HG03139 (cell line): ENCODE data around the gene TBC1D10A.

Experiments
- ATAC-seq: cut with Tn5 transposase; IDR thresholded peaks from one replicate; pipeline ENCODE4 v1.9.1; 2021; ENCODE audit not compliant: unreplicated experiment

The TBC1D10A gene

DNA sequence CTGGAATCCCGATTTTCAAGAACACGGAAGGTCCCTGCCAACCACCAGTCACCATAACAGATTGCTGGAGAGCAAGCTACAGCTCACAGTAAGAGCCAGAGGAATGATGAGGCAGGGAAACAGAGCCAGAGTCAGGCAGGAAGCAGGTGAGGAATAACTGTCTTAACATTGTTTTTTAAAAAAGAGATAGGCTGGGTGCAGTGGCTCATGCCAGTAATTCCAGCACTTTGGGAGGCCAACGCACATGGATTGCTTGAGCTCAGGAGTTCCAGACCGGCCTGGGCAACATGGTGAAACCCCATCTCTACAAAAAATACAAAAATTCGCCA, 24.0 kb downstream of the TBC1D10A start:
- ATAC-seq = no peak

- ATAC-seq = no peak
These were observed 24.5 kb downstream of the TBC1D10A start for GRCh38 chr22:30301995-30302809.

- ATAC-seq = no peak
These were observed 27.4 kb downstream of the TBC1D10A start for GRCh38 chr22:30299322-30299721.

GRCh38 chr22:30297991-30298701, 28.6 kb downstream of the TBC1D10A start:
- no peak for ATAC-seq

DNA sequence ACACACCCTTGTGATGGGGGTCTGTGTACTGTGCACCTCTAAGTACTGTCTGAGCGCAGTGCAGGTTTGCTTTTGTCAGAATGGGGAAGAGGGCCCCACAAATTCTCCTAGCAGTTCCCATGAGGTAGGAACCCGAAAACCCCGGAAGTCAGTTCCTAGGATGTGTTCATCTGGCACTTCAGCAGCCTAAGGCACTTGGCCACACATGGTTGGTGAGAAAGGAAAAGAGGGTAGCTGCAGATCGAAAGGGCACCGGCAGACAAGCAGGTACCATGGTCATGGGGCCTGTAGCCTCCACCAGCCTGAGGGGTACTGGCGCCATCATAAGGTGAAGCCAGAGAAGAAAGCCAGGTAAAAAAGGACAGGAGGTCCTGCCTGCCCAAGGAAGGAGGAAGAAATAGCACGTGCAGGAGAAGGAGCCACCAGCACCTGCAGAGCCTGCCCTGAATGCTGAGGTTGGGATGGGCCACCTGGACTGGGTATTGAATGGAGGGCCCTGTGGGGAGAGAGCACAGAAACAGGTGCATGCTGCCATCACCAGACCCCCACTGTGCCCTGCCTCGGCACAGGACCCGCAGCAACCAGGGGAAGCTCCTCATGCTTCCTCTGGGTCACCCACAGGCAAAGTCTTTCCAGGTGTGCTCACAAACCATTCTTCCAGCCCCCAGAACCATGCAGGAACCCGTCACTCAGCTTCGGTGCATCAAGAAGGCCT, 29.3 kb downstream of the TBC1D10A start:
- no peak for ATAC-seq

DNA sequence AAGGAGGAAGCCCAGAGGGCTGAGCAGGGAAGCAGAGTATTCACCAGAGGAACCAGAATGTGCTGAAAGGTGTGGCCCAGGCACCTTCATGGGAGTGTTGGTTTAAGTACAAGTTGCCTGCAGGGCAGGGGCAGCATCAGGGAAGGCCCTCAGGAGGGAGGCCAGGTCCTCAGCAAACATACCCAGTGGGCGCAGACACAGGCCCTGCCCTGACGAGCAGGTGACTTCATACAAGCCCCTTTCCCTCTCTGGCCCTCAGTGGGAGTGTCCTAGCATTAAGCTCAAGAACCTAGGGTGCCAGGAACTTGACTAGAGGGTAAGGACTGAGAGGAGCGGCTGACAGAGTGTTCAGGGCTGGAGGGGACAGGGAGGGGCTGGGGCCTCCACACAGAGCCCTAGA, 29.9 kb downstream of the TBC1D10A start:
- ATAC-seq = no peak

- ATAC-seq = no peak
These were observed 30.4 kb downstream of the TBC1D10A start for GRCh38 chr22:30296324-30296723.

DNA sequence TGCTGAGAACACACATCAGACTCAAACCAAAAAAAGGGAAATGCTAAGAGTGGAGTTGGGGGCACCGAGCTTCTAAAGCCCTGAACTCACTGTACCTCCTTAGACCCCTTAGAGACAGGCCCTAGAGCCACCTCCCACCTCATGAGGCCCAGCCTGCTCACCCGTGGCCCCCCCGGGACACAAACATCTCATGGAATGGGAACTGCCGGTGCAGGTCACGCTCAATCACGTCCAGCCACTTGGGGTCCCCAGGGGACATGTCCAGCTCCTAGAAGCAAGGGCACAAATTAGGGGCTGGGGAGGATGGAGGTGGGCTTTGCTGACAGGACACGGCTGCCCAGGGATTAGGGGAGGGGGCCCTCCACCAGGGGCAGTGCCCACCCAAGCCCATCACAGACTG, 31.2 kb downstream of the TBC1D10A start:
- no peak for ATAC-seq

GRCh38 chr22:30294830-30295229, 31.9 kb downstream of the TBC1D10A start:
- ATAC-seq = no peak

GRCh38 chr22:30294066-30294465, 32.7 kb downstream of the TBC1D10A start:
- ATAC-seq = no peak

- ATAC-seq = no peak
These were observed 33.7 kb downstream of the TBC1D10A start for GRCh38 chr22:30293026-30293425.

DNA sequence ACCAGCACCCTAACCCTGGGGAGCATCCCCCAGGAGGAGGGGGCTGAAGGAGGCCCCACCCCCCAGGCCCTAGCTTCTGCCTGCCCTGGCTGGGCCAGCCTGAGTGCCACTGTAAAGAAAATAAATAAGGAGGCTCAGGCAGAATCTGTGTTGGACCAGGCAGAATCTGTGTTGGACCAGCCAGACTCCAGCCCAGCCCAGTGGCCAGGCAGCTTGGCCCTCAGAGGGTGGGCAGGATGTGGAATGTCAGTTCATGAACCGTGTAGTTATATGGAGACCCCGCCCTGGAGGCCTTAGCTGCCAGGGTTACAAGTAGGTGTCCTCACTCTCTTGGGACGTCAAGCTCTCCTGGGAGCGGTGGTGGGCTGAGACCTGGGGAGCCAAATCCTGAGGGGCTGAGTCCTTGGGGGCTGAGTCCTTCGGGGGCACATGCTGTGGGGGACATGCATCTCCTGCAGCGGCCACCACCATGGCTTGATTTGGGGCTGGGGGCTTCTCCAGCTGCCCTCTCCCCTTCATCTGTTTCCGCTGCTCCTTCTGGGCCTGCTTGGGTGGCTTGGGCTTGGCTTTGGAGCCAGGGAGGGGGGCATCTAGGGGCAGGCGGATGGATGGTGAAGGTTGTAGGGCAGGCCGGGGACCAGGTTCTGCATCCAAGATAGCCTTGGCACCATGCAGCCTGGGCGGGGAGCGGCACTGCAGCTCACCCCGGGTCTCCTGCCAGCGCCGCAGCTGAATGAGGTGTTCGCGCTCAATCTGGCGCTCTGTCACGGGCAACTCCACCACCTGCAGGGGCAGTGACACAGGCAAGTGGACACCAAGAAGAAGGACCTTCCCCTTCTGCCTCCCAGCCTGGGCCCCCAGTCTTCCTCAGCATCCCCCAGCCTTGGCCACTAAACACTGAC, 34.4 kb downstream of the TBC1D10A start:
- ATAC-seq = no peak

GRCh38 chr22:30291058-30291892, 35.5 kb downstream of the TBC1D10A start:
- no peak for ATAC-seq

GRCh38 chr22:30290342-30291057, 36.2 kb downstream of the TBC1D10A start:
- no peak for ATAC-seq

- peak; percentile 2 for ATAC-seq
These were observed 36.8 kb downstream of the TBC1D10A start for GRCh38 chr22:30289980-30290313.

DNA sequence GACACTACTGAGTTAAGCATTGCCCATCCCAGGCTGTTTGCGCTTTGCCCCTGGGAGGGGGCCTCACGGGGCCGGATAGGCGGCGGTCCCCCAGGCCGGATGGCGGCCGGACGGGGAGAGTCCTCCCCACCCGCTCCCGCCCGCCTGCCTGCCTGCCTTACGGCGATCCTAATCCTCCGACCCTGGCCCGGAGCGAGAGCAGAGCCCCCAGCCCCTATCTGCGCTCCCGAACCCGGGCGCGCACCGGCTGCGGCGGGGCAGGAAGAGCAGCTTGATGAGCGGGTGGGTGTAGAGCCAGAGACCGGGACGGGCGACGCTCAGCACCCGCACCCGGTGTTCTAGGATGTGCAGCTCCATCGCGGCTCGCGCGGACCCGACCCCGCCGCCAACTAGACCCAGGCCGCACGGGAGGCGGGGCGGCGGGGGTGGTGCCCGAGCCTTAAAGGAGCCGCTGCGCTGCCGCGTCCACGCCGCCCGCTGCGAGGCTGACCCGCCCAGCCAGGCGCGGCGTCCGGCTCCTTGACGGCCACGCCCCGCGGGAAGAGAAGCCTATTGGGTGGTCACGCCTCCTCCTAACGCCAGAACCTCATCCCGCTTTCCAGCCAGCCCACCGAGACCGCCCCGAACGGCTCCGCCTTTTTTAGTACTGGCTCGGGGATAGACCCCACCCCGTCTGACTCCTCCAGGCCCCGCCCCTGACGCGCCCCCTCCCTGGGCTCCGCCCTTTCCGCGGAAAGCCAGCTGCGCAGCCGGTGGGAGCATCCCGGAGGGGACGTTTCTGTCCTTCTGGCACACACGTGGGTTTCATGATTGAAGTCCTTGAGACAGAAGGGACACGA, 37.4 kb downstream of the TBC1D10A start, which contains the start of gene CASTOR1:
Gene CASTOR1, minus strand, starts transcription at position 365 of the 839 bp plus-strand sequence. Its CDS starts 8 bp downstream, at position 357.
- peak; percentile 47 for ATAC-seq

DNA sequence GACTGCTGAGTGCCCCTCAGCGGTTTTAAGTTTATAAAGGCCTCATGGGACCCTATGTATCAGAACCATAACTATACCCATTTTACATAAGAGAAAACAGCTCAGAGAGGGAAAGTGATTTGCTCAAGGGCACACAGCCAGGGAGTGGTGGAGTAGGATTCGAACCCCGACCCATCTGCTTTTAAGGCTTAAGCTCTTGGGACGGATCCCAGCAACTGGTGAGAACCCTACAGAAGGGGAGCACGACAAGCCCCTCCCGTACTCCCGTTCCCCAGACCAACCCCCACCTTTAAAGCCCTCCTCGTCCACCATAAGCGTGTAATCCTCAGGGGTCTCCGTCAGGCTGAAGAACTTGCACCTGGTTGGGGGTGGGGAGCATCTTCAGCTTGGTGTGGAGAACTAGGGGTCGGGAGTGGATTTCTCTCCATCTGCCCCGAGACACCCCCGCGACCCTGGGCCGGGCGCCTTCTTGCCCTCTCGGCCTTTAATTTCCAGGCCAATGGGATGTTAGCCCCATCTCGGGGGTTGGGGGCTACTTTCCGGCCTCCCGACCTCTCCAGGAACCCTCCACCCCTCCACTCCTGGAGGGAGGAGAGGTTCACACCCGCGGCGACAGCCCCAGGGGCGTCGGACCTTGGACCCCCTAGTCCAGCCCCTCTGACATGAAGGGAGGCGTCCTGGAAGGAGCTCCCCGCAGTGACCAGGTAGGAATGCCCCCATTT, 38.2 kb downstream of the TBC1D10A start:
- ATAC-seq = no peak
